Ascending aorta (tissue), 2 donors: ENCODE data around the gene STXBP6. TPM values are rescaled to one million over a fixed set of nuclear protein-coding genes. Genes with fewer than 3 reads are reported as not detected.

ENCODE experiments used
- DNase-seq, 2 donors: peaks; one replicate each; pipeline ENCODE4 v3.0.0-alpha.2; 2019; ENCODE audit warnings: low spot score in 2 of 2
- H3K27ac ChIP-seq, 2 donors: fragments of 200-600 bp; sonication (generic); one replicate each; pipeline ENCODE4 v1.5.1; 2016 to 2017; ENCODE audit warnings: mild to moderate bottlenecking in 1 of 2
- H3K27me3 ChIP-seq: fragments of 200-600 bp; sonication (generic); one replicate; pipeline ENCODE4 v1.5.1; 2017
- H3K36me3 ChIP-seq, 2 donors: fragments of 200-600 bp; sonication (generic); one replicate each; pipeline ENCODE4 v1.5.1; 2016
- H3K4me1 ChIP-seq, 2 donors: fragments of 200-600 bp; sonication (generic); one replicate each; pipeline ENCODE4 v1.5.1; 2016 to 2017; ENCODE audit warnings: mild to moderate bottlenecking in 1 of 2
- H3K4me3 ChIP-seq, 2 donors: fragments of 200-600 bp; sonication (generic); one replicate each; pipeline ENCODE4 v1.5.1; 2016 to 2017; ENCODE audit warnings: mild to moderate bottlenecking in 1 of 2
- H3K9me3 ChIP-seq, 2 donors: fragments of 200-600 bp; sonication (generic); one replicate each; pipeline ENCODE4 v1.5.1; 2016
- intact Hi-C: fragments of 100-400 bp; cut with DNase I; formaldehyde crosslinking; loops from one replicate; pipeline ENCODE4 v1.15.1; 2023
- total RNA-seq: library from RNA; depleted of rRNA; stranded (reverse); fragments of >200 nt; gene quantifications from one replicate; pipeline ENCODE4 v1.1.0, GENCODE V29; 2016
- TF ChIP-seq, protein P1 (sequence below), 3 experiments: fragments of 200-600 bp in 2 of 3; fragments of 450-650 bp in 1 of 3; sonication (generic) in 2 of 3; IDR thresholded peaks; one replicate each; pipeline ENCODE4 v1.5.1; 2016 to 2019; ENCODE audit warnings: antibody characterized with exemption in 3 of 3, mild to moderate bottlenecking in 1 of 3, moderate library complexity in 1 of 3

STXBP6 gene
- total RNA-seq, 1 donor from 2014 or later, result 0.21 TPM

DNA sequence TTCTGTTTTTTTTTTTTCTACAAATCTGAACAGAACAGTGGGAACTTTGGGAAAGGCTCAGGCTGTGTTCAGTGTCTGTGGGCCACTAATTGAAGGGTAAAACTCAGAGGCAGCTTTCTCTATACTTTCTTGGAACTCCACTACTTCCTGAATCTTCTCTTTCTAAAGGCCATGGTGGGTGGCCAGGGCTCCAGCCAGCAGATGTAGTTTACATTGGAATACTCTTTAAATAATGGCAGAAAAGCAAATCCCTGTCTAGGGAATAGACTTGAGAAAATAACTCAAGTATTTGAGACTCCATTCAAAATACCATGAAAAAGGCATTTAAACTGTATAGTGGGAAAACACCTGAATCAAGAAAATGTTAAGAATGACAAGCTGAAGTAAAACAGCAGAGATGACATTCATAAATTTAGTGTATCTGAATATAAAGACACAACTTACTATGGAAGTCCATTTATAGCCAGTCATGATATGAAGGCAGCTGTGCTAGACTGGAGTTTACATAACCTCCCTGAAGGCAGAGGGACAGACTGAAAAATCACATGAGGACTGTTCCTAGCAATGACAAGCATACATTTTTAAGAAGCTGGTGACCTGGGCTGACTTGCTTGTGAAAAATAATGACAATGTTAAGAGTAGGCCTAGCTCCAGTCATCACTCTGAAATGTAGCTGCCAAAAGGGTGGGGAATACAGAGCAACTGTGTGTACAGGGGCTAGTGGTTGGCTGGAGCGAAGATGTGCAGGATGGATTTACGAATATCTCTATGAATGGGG is 168.6 kb downstream of the STXBP6 start:
- Histone ChIP-seq H3K4me3 (no peak overlapping the region), H3K27me3 (no peaks in the 10 kb centered on the region), H3K9me3 (no peaks in the 10 kb centered on the region), H3K4me1 (no peaks in the 10 kb centered on the region), H3K36me3 (no peaks in the 10 kb centered on the region), H3K27ac (no peak overlapping the region)
- intact Hi-C loops, result no loop called here
- TF ChIP-seq, protein P1, sequence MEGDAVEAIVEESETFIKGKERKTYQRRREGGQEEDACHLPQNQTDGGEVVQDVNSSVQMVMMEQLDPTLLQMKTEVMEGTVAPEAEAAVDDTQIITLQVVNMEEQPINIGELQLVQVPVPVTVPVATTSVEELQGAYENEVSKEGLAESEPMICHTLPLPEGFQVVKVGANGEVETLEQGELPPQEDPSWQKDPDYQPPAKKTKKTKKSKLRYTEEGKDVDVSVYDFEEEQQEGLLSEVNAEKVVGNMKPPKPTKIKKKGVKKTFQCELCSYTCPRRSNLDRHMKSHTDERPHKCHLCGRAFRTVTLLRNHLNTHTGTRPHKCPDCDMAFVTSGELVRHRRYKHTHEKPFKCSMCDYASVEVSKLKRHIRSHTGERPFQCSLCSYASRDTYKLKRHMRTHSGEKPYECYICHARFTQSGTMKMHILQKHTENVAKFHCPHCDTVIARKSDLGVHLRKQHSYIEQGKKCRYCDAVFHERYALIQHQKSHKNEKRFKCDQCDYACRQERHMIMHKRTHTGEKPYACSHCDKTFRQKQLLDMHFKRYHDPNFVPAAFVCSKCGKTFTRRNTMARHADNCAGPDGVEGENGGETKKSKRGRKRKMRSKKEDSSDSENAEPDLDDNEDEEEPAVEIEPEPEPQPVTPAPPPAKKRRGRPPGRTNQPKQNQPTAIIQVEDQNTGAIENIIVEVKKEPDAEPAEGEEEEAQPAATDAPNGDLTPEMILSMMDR (IDR thresholded peaks at IDR 0.05), result no peak
- DNase-seq, result no peak

DNA sequence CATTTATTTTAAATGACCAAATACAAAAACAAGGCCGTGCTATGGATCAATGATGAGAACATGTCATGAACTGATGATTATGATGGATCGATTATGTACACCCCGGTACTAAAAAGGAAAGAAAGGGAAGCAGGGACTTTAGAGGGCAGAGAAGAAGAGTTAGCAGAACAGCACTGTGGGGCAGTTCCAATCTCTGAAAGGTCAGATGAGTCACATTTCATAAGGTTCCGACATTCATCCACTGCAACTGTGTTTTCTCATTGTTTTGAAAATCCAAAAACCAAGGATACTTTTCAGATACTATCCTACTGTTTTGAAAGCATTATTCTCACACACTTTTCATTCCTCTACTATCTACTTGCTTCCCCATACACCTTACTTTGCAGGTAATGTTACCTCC is 169.3 kb downstream of the STXBP6 start:
- H3K36me3 ChIP-seq, result no peaks in the 10 kb centered on the region
- TF ChIP-seq, protein P1 (IDR thresholded peaks at IDR 0.05), result no peak
- intact Hi-C loops, result no loop called here
- no peaks in the 10 kb centered on the region for H3K4me1 ChIP-seq
- no peaks in the 10 kb centered on the region for H3K27me3 ChIP-seq
- H3K27ac ChIP-seq, result no peak overlapping the region
- H3K4me3 ChIP-seq, result no peak overlapping the region
- no peak for DNase-seq
- H3K9me3 ChIP-seq, result no peaks in the 10 kb centered on the region

DNA sequence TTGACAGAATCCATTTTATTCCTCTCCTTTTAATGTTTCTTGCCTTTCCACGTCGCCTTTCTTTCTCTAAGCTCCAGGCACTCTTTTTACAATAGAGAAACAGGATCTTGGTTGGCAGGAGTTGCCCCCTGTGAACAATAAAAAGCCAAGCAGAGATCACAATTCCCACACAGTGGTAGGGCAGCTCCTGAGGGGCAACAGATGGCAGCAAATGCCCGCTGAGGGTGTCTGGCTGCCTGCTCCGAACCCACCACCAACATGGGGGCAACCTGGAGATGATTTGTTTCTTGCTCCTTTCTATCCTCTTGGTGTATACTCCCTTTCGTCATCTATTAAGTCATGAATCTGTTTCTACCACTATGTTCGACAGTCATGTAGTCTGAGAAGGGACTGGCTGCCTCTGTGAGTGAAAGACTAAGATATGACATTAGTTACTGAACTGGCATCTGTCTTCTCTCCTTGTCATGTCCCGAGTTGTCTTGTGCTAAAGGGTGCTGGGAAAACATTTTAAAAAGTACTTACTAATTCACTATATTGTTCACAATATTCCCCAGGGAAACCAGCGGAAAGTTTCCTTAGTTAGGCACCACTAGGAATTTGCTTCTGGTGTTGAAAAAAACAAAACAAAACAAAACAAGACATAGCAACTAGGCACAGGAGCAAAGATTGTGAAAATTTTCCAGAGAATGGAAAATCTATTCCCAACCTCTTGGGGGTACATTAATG is 170.1 kb downstream of the STXBP6 start:
- intact Hi-C loops, result no loop called here
- Histone ChIP-seq H3K9me3 (no peaks in the 10 kb centered on the region), H3K27ac (no peak overlapping the region)

DNA sequence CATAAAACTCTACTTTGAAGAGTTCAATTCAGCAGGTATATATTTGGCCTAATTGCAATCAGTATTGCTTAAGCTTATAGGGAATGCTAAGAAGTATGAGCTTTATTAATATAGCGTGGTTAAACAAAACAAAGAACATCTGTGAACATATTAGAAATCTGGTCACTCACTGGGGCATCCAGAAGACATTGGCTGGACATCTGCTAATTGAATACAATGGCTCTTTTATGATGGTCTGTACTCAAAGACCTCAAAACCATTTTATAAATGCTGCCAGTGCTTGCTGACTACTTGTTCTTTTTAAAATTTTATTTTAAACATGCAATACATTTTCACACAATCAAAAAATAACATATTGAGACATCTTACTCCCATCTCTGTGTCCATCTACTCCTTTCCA is 173.0 kb downstream of the STXBP6 start:
- no peak overlapping the region for H3K4me3 ChIP-seq
- H3K4me1 ChIP-seq, result no peaks in the 10 kb centered on the region

More for the DNA sequence above, 170.1 kb downstream of the STXBP6 start:
- H3K27me3 ChIP-seq, result no peaks in the 10 kb centered on the region
- H3K4me1 ChIP-seq, result no peaks in the 10 kb centered on the region
- DNase-seq, result no peak
- H3K36me3 ChIP-seq, result no peaks in the 10 kb centered on the region
- H3K4me3 ChIP-seq, result no peak overlapping the region
- TF ChIP-seq, protein P1 (IDR thresholded peaks at IDR 0.05), result no peak

DNA sequence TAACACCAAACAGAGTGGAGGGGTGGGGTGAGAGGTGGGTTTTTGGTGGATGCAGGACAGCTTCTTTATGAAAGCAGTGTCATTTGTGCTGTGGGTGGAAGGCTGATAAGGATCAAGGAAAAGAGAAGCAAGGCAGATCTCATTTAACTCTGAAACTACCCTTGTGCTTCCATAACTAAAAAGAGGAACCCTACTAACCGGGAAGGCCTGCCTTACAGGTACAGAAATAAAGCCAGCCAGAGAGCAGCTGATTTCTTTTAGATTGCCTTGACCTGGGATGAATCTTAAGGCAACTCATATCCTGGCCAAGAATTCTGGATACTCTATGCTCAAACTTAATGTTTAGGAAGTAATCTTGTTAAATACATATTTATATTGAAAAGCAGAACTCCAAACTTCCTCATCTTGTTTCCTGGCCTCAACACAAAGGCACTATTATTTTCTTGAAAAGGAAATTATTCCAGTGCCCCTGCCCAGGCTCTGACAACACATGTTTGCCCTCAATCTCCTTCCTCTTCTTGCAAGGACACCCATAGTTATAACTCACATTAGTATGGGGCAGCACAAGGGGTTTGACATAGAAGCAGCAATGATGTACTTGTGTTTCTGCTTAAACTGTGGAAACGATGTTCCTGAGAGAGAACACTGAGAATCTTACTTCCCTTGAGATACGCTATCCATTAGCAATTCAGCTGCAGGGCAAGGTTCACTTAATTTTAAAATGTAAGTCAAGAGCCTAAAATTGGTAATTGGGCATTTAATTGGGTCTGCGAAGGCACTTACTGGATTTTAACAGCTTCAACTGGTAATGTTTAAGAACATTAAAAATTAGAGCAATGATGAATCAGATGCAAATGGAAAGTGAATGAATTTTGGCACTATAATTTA is 173.7 kb downstream of the STXBP6 start:
- TF ChIP-seq, protein P1 (IDR thresholded peaks at IDR 0.05), result no peak
- DNase-seq, result no peak
- Histone ChIP-seq H3K4me3 (no peak overlapping the region), H3K4me1 (no peaks in the 10 kb centered on the region), H3K27ac (no peak overlapping the region), H3K9me3 (no peaks in the 10 kb centered on the region), H3K27me3 (no peaks in the 10 kb centered on the region), H3K36me3 (no peaks in the 10 kb centered on the region)
- intact Hi-C loops, result no loop called here

More for the DNA sequence above, 173.0 kb downstream of the STXBP6 start:
- no peaks in the 10 kb centered on the region for H3K36me3 ChIP-seq
- H3K27ac ChIP-seq, result no peak overlapping the region
- H3K27me3 ChIP-seq, result no peaks in the 10 kb centered on the region
- intact Hi-C loops, result no loop called here
- no peaks in the 10 kb centered on the region for H3K9me3 ChIP-seq
- TF ChIP-seq, protein P1 (IDR thresholded peaks at IDR 0.05), result no peak
- no peak for DNase-seq
